Common myeloid progenitor, CD34-positive (primary cell): Measurements from ENCODE around the gene OPHN1.

ENCODE experiments used
- CTCF ChIA-PET: fragments of 350-600 bp; sonication (Branson Sonifier 250); formaldehyde crosslinking; loops from one replicate; lab custom pipeline; 2021; ENCODE audit warnings: antibody characterized with exemption; lab: Charles Lee
- POLR2A ChIA-PET: fragments of 350-600 bp; sonication (Branson Sonifier 250); formaldehyde crosslinking; loops from one replicate; lab custom pipeline; 2021; ENCODE audit warnings: antibody characterized with exemption; lab: Charles Lee
- DNase-seq, 3 donors: peaks; one replicate each; pipeline versions ENCODE4 v3.0.0 to v3.0.0-alpha.2; 2013
- H3K27ac ChIP-seq, 2 experiments: 1 replicate in 1 of 2; 2 replicates in 1 of 2; pipeline ENCODE4 v1.7.0; 2013; ENCODE audit warnings: inconsistent platforms in 2 of 2, low read length in 2 of 2, mild to moderate bottlenecking in 2 of 2, low read depth in 1 of 2, moderate library complexity in 1 of 2; ENCODE audit not compliant: severe bottlenecking in 2 of 2, insufficient read depth in 1 of 2, poor library complexity in 1 of 2
- H3K27me3 ChIP-seq, 5 experiments: replicated peaks in 2 of 5; 1 replicate in 3 of 5; 2 replicates in 2 of 5; pipeline versions ENCODE4 v1.6.1 to v1.7.0; 2013; ENCODE audit warnings: low read length in 4 of 5, mild to moderate bottlenecking in 2 of 5, moderate library complexity in 2 of 5, inconsistent platforms in 1 of 5; ENCODE audit not compliant: insufficient read depth in 5 of 5, control insufficient read depth in 4 of 5
- H3K36me3 ChIP-seq, 4 experiments: 1 replicate in 2 of 4; 2 replicates in 2 of 4; pipeline versions ENCODE4 v1.6.1 to v1.7.0; 2013; ENCODE audit warnings: low read length in 3 of 4, control low read depth in 1 of 4, mild to moderate bottlenecking in 1 of 4; ENCODE audit not compliant: control insufficient read depth in 4 of 4, insufficient read depth in 4 of 4
- H3K4me1 ChIP-seq, 4 experiments: 1 replicate in 3 of 4; 2 replicates in 1 of 4; pipeline versions ENCODE4 v1.6.1 to v1.7.1; 2013; ENCODE audit warnings: low read length in 3 of 4, mild to moderate bottlenecking in 3 of 4, control low read depth in 1 of 4, inconsistent platforms in 1 of 4, moderate library complexity in 1 of 4; ENCODE audit not compliant: control insufficient read depth in 4 of 4, insufficient read depth in 4 of 4; ENCODE audit errors: control extremely low read depth in 1 of 4
- H3K4me3 ChIP-seq, 7 experiments: 1 replicate in 4 of 7; 2 replicates in 3 of 7; pipeline versions ENCODE4 v1.5.1 to v1.7.0; 2013; ENCODE audit warnings: mild to moderate bottlenecking in 7 of 7, low read length in 6 of 7, moderate library complexity in 6 of 7, inconsistent platforms in 2 of 7, low read depth in 2 of 7, control low read depth in 1 of 7; ENCODE audit not compliant: insufficient read depth in 4 of 7, control insufficient read depth in 1 of 7; ENCODE audit errors: extremely low read depth in 1 of 7
- H3K9me3 ChIP-seq, 5 experiments: 1 replicate in 4 of 5; 2 replicates in 1 of 5; pipeline versions ENCODE4 v1.6.1 to v1.7.1; 2013; ENCODE audit warnings: low read length in 4 of 5, mild to moderate bottlenecking in 2 of 5, inconsistent platforms in 1 of 5, low read depth in 1 of 5, moderate library complexity in 1 of 5; ENCODE audit not compliant: control insufficient read depth in 4 of 5, insufficient read depth in 2 of 5; ENCODE audit errors: control extremely low read depth in 1 of 5
- WGBS: methylation state at CpG from one replicate; pipeline ENCODE4 v1.1.5; 2013; ENCODE audit not compliant: insufficient coverage; 5-methylcytosine and 5-hydroxymethylcytosine counted together

OPHN1 gene

GRCh38 chrX:68193786-68194185 is 239.5 kb downstream of the OPHN1 start:
- H3K4me3 ChIP-seq = no peak overlapping the region
- H3K36me3 ChIP-seq = no peaks in the 10 kb centered on the region
- ChIA-PET POLR2A (no interaction called here), CTCF (interaction anchor here (1.2 to 1.5 kb wide), 4 partner anchors 45 to 517 kb away, joined by 3 to 4 read pairs (median 4); no protein-coding TSS in a partner anchor)
- H3K9me3 ChIP-seq = no peaks in the 10 kb centered on the region
- H3K27ac ChIP-seq = no peak overlapping the region
- peaks cover 0 to 5% (median 0%) of the 10 kb centered on the region in 4 experiments for H3K4me1 ChIP-seq
- DNase-seq = no peak
- no peaks in the 10 kb centered on the region for H3K27me3 ChIP-seq
- 88% methylated on average over 2 of the region's 2 CpGs for WGBS

GRCh38 chrX:68193234-68193633 is 240.1 kb downstream of the OPHN1 start:
- CTCF ChIA-PET = interaction anchor here (1.2 to 1.3 kb wide), 2 partner anchors 509 to 517 kb away, joined by 3 to 4 read pairs; no protein-coding TSS in a partner anchor
- POLR2A ChIA-PET = no interaction called here
- no peaks in the 10 kb centered on the region for H3K36me3 ChIP-seq
- no peak for DNase-seq
- no peak overlapping the region for H3K4me3 ChIP-seq
- no peaks in the 10 kb centered on the region for H3K9me3 ChIP-seq
- H3K27ac ChIP-seq = no peak overlapping the region
- H3K27me3 ChIP-seq = no peaks in the 10 kb centered on the region
- WGBS = 20% methylated on average over 1 of the region's 3 CpGs
- H3K4me1 ChIP-seq = peaks cover 0 to 5% (median 0%) of the 10 kb centered on the region in 4 experiments

DNA sequence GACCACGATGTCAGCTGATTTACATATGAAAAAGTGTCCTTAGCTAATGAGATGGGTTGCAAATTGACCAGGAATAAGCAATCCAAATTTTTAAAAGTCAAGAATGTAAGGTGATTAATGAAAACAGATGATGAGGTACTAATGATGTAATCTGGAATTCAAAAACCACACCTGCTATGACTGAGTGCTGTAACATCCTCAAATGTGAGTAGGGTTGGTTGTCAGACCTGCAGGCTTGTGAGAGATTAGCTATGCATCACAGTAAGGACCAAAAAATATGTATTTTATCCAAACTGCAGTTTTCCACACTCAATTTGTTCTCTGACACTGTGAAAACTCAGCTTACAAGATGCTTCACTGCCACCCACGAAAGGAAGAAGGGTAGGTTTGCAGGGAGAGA is 242.5 kb downstream of the OPHN1 start:
- ChIA-PET POLR2A (no interaction called here), CTCF (interaction anchor here (0.6 kb wide), 1 partner anchor 994 kb away, joined by 3 read pairs; no protein-coding TSS in a partner anchor)

GRCh38 chrX:68186552-68187262 is 246.6 kb downstream of the OPHN1 start:
- DNase-seq = peak; percentile 51 to 85 (median 72)
- ChIA-PET CTCF (interaction anchor here (0.6 to 1.3 kb wide), 2 partner anchors 8 to 524 kb away, joined by 3 read pairs; no protein-coding TSS in a partner anchor), POLR2A (no interaction called here)
- H3K9me3 ChIP-seq = no peaks in the 10 kb centered on the region
- H3K4me1 ChIP-seq = peaks cover 0 to 7% (median 0%) of the 10 kb centered on the region in 4 experiments
- no peaks in the 10 kb centered on the region for H3K36me3 ChIP-seq
- WGBS = 0% methylated on average over 1 of the region's 2 CpGs
- peaks cover 0 to 2% (median 0%) of the 10 kb centered on the region in 5 experiments for H3K27me3 ChIP-seq
- H3K27ac ChIP-seq = no peak overlapping the region
- no peak overlapping the region for H3K4me3 ChIP-seq

More for the DNA sequence above, 242.5 kb downstream of the OPHN1 start:
- H3K27me3 ChIP-seq = no peaks in the 10 kb centered on the region
- no peak for DNase-seq
- no CpG with 5 or more reads among the region's 2 CpGs for WGBS
- peaks cover 0 to 12% (median 0%) of the 10 kb centered on the region in 4 experiments for H3K4me1 ChIP-seq
- H3K27ac ChIP-seq = no peak overlapping the region
- H3K36me3 ChIP-seq = no peaks in the 10 kb centered on the region
- no peak overlapping the region for H3K4me3 ChIP-seq
- no peaks in the 10 kb centered on the region for H3K9me3 ChIP-seq

DNA sequence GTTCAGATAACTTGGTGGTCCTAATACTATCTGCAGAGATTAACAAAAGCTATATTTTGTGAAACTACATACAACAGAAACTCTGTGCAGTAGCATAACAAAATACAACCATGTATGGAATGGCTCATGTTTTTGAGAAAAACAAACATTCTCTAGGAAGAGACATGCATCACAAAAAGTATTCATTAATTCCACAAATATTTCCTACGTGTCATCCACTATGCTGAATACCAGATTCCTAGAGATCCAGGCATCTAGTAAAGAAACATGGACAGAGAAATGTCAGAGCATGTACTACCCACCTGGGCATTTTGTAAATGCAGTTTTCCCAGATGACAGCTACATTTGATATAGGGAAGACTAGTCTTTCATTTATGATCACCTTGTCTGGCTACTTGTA is 248.1 kb downstream of the OPHN1 start:
- CTCF ChIA-PET = interaction anchor here (1.0 kb wide), 2 partner anchors 526 to 548 kb away, joined by 3 read pairs; no protein-coding TSS in a partner anchor

DNA sequence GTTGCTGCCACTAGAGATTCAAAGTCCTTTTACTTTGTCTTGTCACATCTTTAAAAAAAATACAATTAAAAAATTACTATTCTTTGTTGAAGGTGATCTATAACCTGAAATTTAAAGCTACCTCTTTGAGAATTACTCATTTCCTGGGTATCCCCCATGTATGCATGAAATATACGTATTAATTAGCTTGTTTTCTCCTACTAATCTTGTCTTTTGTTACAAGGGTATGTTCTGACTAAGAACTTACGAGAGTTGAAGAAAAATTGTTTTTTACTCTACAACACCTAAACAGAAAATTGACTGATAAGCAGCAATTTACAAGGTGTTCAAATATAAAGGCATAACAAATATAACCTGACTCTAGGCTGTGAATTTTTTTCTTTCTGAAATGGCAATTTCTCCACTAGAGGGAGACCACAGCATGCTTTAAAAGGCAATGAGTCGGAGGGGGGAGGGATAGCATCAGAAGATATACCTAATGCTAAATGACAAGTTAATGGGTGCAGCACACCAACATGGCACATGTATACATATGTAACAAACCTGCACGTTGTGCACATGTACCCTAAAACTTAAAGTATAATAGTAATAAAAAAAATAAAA is 249.6 kb downstream of the OPHN1 start:
- CTCF ChIA-PET = interaction anchor here (0.6 to 1.4 kb wide), 3 partner anchors 13 to 532 kb away, joined by 3 to 4 read pairs (median 4); no protein-coding TSS in a partner anchor
- peaks cover 0 to 2% (median 0%) of the 10 kb centered on the region in 5 experiments for H3K27me3 ChIP-seq
- peaks cover 0 to 7% (median 0%) of the 10 kb centered on the region in 4 experiments for H3K4me1 ChIP-seq
- no CpG with 5 or more reads among the region's 4 CpGs for WGBS
- peak; percentile 31 to 66 (median 56) for DNase-seq
- H3K27ac ChIP-seq = no peak overlapping the region
- no peaks in the 10 kb centered on the region for H3K9me3 ChIP-seq
- no peak overlapping the region for H3K4me3 ChIP-seq
- POLR2A ChIA-PET = no interaction called here
- no peaks in the 10 kb centered on the region for H3K36me3 ChIP-seq

More for the DNA sequence above, 248.1 kb downstream of the OPHN1 start:
- H3K9me3 ChIP-seq = no peaks in the 10 kb centered on the region
- no peak overlapping the region for H3K27ac ChIP-seq
- no peaks in the 10 kb centered on the region for H3K36me3 ChIP-seq
- 75% methylated on average over 1 of the region's 1 CpG for WGBS
- H3K4me3 ChIP-seq = no peak overlapping the region
- peaks cover 0 to 7% (median 0%) of the 10 kb centered on the region in 4 experiments for H3K4me1 ChIP-seq
- no peak for DNase-seq
- POLR2A ChIA-PET = no interaction called here
- H3K27me3 ChIP-seq = peaks cover 0 to 2% (median 0%) of the 10 kb centered on the region in 5 experiments
